Left lung (tissue), 10 donors: Measurements from ENCODE around the gene FSTL5. TPM values are rescaled to one million over a fixed set of nuclear protein-coding genes. Genes with fewer than 3 reads are reported as not detected.

Experiments used
- ATAC-seq: fragments of 200-7000 bp; cut with Tn5 transposase; one replicate; pipeline ENCODE4 v1.9.1; 2020; ENCODE audit warnings: moderate library complexity
- DNase-seq, 4 donors: peaks; one replicate each; pipeline ENCODE4 v3.0.0-alpha.2; 2013 to 2020
- H3K27ac ChIP-seq, 2 donors: fragments of 200-600 bp; sonication (generic) in 1 of 2; one replicate each; pipeline versions ENCODE4 v1.5.0 to v1.8.0; 2020 to 2021
- H3K27me3 ChIP-seq, 2 donors: fragments of 200-600 bp; sonication (generic) in 1 of 2; one replicate each; pipeline versions ENCODE4 v1.5.0 to v1.8.0; 2020 to 2021
- H3K36me3 ChIP-seq, 2 donors: fragments of 200-600 bp; sonication (generic) in 1 of 2; one replicate each; pipeline versions ENCODE4 v1.5.0 to v1.8.0; 2020 to 2021
- H3K4me1 ChIP-seq, 2 donors: fragments of 200-600 bp; one replicate each; pipeline ENCODE4 v1.8.0; 2021
- H3K4me3 ChIP-seq, 2 donors: fragments of 200-600 bp; sonication (generic) in 1 of 2; one replicate each; pipeline versions ENCODE4 v1.5.0 to v1.8.0; 2020 to 2021; ENCODE audit warnings: mild to moderate bottlenecking in 1 of 2
- H3K9me3 ChIP-seq, 2 donors: fragments of 200-600 bp; sonication (generic) in 1 of 2; one replicate each; pipeline versions ENCODE4 v1.5.0 to v1.8.0; 2020 to 2021
- intact Hi-C, 2 donors: fragments of 100-400 bp; cut with DNase I; formaldehyde crosslinking; loops; one replicate each; pipeline versions ENCODE4 v1.11.2 to v1.14.2; 2022
- polyA plus RNA-seq, 6 donors: library from polyadenylated mRNA; unstranded; fragments of 120-200 nt; gene quantifications; one replicate each; pipeline ENCODE4 v1.2.1, GENCODE V29; 2013; ENCODE audit not compliant: insufficient read length in 6 of 6
- total RNA-seq, 2 donors: library from RNA; stranded (reverse); fragmentation: NEBNext Ultra II Directional; extraction: Animal tissue kit (Norgen Biotek cat#: 25700); gene quantifications; one replicate each; pipeline ENCODE4 v1.2.1, GENCODE V29; 2021
- TF ChIP-seq, protein P1 (sequence below), 2 donors: fragments of 200-600 bp; sonication (generic) in 1 of 2; IDR thresholded peaks; one replicate each; pipeline versions ENCODE4 v1.5.0 to v1.8.0; 2021; ENCODE audit warnings: antibody characterized with exemption in 2 of 2
- donor health status: DM: no; HTN: yes; CAD: no.
- donor health status: DM: no; HTN: no; CAD: no.

FSTL5 gene
- total and polyA plus RNA-seq, 8 donors: 0.14 to 0.60 (median 0.31) TPM; not detected in 2

DNA sequence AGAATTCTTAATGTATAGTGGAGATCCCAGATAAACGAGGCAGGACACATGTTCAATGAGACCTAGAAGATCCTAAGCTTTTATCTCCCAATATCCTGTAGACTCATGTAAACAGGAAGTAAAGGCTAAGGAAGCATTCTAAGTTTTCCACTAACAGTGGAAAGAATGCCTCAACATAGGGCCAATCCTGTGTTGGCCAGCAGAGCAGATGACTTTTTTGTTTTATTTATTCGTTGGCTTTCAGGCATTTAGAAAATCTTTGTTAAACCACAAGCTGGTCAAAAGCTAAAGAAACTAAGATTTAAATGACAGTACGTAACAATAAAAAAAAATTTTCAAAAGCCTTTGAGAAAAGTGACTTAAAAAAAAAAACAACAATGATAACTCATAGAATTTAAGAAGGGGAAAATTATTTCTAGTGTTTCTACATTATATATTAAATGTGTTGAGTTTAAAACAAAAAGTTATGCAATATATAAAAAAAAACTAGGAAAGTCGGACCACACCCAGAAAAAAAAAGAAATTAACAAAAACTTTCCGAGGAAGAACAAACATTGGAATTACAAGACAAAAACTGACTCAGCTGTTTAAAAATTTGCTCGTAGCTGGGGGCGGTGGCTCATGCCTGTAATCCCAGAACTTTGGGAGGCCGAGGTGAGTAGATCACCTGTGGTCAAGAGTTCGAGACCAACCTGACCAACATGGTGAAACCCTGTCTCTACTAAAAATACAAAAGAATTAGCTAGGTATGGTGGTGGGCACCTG is 759.3 kb downstream of the FSTL5 start:
- Histone ChIP-seq H3K27me3 (no peaks in the 10 kb centered on the region), H3K27ac (no peak overlapping the region), H3K36me3 (no peaks in the 10 kb centered on the region), H3K9me3 (peaks cover 0 to 4% of the 10 kb centered on the region in 2 donors), H3K4me3 (no peak overlapping the region), H3K4me1 (no peaks in the 10 kb centered on the region)
- DNase-seq: no peak
- no peak for ATAC-seq
- intact Hi-C loops: no loop called here
- TF ChIP-seq, protein P1, sequence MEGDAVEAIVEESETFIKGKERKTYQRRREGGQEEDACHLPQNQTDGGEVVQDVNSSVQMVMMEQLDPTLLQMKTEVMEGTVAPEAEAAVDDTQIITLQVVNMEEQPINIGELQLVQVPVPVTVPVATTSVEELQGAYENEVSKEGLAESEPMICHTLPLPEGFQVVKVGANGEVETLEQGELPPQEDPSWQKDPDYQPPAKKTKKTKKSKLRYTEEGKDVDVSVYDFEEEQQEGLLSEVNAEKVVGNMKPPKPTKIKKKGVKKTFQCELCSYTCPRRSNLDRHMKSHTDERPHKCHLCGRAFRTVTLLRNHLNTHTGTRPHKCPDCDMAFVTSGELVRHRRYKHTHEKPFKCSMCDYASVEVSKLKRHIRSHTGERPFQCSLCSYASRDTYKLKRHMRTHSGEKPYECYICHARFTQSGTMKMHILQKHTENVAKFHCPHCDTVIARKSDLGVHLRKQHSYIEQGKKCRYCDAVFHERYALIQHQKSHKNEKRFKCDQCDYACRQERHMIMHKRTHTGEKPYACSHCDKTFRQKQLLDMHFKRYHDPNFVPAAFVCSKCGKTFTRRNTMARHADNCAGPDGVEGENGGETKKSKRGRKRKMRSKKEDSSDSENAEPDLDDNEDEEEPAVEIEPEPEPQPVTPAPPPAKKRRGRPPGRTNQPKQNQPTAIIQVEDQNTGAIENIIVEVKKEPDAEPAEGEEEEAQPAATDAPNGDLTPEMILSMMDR (IDR thresholded peaks at IDR 0.05): no peak

DNA sequence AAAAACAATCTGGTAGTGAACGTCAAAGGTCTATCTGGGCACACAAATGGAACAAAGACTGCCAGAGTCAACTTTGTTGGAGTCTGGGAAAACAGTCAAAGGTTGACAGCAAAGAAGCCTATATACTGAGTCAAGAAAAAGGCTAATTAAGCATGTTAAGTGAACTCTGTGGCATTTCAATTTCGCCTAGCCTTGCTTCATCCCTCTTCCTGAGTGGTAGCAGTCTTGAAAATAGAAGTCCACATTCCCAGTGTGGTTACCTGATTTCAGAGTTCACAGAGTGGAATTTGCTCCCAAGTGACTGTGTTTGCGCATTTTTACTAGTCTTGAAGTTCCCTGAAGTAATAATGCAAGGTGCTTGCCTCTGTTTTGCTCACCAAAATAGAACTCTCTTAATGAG is 760.0 kb downstream of the FSTL5 start:
- no peaks in the 10 kb centered on the region for H3K36me3 ChIP-seq

DNA sequence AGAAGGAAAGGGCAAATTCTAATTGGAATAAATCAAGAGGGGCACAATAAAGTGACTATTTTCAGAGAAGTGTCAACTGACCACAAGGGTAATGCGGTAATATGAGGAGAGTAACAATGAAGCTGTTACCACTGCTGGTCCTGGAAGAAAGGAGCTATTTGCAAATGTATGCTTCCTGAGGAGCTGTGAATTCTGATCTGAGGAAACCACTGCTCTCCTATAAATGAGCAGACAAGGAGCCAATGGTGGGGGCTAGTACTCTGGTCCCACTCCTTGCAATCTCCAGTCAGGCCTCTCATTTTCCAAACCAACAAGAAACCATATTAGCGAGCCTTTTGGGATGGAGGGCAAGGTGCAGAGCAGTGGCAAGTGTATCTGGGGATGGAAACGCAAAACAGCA is 770.2 kb downstream of the FSTL5 start:
- TF ChIP-seq, protein P1 (IDR thresholded peaks at IDR 0.05): no peak
- Histone ChIP-seq H3K27ac (no peak overlapping the region), H3K27me3 (no peaks in the 10 kb centered on the region), H3K9me3 (no peaks in the 10 kb centered on the region), H3K4me1 (no peaks in the 10 kb centered on the region), H3K4me3 (no peak overlapping the region), H3K36me3 (no peaks in the 10 kb centered on the region)
- intact Hi-C loops: no loop called here
- ATAC-seq (no peak), DNase-seq (no peak)

More for the DNA sequence above, 760.0 kb downstream of the FSTL5 start:
- H3K27me3 ChIP-seq: no peaks in the 10 kb centered on the region
- no peak overlapping the region for H3K27ac ChIP-seq
- DNase-seq: no peak
- TF ChIP-seq, protein P1 (IDR thresholded peaks at IDR 0.05): no peak
- H3K4me3 ChIP-seq: no peak overlapping the region
- ATAC-seq: no peak
- intact Hi-C loops: no loop called here
- no peaks in the 10 kb centered on the region for H3K4me1 ChIP-seq
- peaks cover 0 to 4% of the 10 kb centered on the region in 2 donors for H3K9me3 ChIP-seq

DNA sequence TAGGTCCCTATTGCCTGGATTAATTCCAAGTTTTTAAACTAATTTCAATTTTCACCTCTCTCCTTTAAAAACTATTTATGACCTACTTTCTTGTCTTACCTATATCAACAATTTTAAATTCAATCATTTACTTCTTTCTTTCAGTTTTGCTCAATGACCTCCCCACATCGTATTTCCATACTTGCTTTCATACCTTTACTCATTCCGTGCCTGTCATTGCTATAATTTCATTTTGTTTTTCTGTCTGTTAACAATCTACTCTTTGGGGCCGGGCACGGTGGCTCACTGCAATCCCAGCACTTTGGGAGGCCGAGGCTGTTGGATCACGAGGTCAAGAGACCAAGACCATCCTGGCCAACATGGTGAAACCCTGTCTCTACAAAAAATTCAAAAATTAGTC is 781.1 kb downstream of the FSTL5 start:
- Histone ChIP-seq H3K9me3 (no peaks in the 10 kb centered on the region), H3K27ac (no peak overlapping the region), H3K36me3 (no peaks in the 10 kb centered on the region), H3K4me1 (no peaks in the 10 kb centered on the region), H3K27me3 (no peaks in the 10 kb centered on the region), H3K4me3 (no peak overlapping the region)
- intact Hi-C loops: no loop called here
- no peak for ATAC-seq
- DNase-seq: no peak
- TF ChIP-seq, protein P1 (IDR thresholded peaks at IDR 0.05): no peak

DNA sequence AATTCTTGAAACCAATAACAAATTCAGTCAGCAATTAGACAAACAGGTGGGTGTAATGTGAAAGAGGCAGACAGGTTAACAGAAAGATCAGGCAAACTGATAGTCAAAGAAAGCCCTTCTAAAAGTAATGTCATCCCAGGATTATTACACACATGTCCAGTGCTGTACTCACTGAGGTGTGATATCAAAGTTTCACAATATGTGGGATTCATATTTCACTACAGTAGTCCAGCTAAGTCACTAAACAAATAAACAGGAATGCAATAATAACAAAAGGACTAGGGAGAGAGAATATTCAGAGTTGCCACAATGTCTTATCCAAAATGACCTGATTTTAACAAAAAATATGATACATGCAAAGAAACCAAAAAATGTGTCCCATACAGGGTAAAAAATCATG is 787.5 kb downstream of the FSTL5 start:
- DNase-seq (no peak), ATAC-seq (no peak)
- Histone ChIP-seq H3K27ac (no peak overlapping the region), H3K36me3 (no peaks in the 10 kb centered on the region), H3K9me3 (peaks cover 0 to 13% of the 10 kb centered on the region in 2 donors), H3K4me3 (no peak overlapping the region), H3K4me1 (no peaks in the 10 kb centered on the region), H3K27me3 (no peaks in the 10 kb centered on the region)
- intact Hi-C loops: no loop called here
- TF ChIP-seq, protein P1 (IDR thresholded peaks at IDR 0.05): no peak
